Smooth muscle cell (in vitro differentiated cells): ENCODE data around the gene LRRC59. TPM values are rescaled to one million over a fixed set of nuclear protein-coding genes. Genes with fewer than 3 reads are reported as not detected.

Experiments used
- DNase-seq: peaks from one replicate; lab custom pipeline; 2025; ENCODE audit not compliant: unreplicated experiment; lab: John Stamatoyannopoulos, UW
- H2AFZ ChIP-seq: fragments of 200-600 bp; sonication (generic); 2 replicates; pipeline ENCODE4 v1.6.0; 2016; ENCODE audit warnings: antibody characterized with exemption, low read depth, mild to moderate bottlenecking
- H3F3A ChIP-seq: fragments of 200-600 bp; sonication (generic); 2 replicates; pipeline ENCODE4 v1.6.0; 2017; ENCODE audit warnings: antibody characterized with exemption, low read depth
- H3K27ac ChIP-seq: fragments of 200-600 bp; sonication (generic); 2 replicates; pipeline ENCODE4 v1.5.1; 2016; ENCODE audit warnings: low read depth, mild to moderate bottlenecking
- H3K27me3 ChIP-seq: fragments of 200-600 bp; sonication (generic); 2 replicates; pipeline ENCODE4 v1.6.1; 2016; ENCODE audit warnings: low read depth, mild to moderate bottlenecking
- H3K36me3 ChIP-seq: fragments of 200-600 bp; sonication (generic); 2 replicates; pipeline ENCODE4 v1.5.1; 2016; ENCODE audit warnings: low read depth
- H3K4me1 ChIP-seq: fragments of 200-600 bp; sonication (generic); 2 replicates; pipeline ENCODE4 v1.5.1; 2016; ENCODE audit warnings: low read depth
- H3K4me2 ChIP-seq: fragments of 200-600 bp; sonication (generic); 2 replicates; pipeline ENCODE4 v1.6.0; 2016; ENCODE audit warnings: mild to moderate bottlenecking
- H3K4me3 ChIP-seq: fragments of 200-600 bp; sonication (generic); 2 replicates; pipeline ENCODE4 v1.5.1; 2016; ENCODE audit warnings: mild to moderate bottlenecking
- H3K79me2 ChIP-seq: fragments of 200-600 bp; sonication (generic); 2 replicates; pipeline ENCODE4 v1.6.0; 2016; ENCODE audit warnings: low read depth, mild to moderate bottlenecking
- H3K9ac ChIP-seq: fragments of 200-600 bp; sonication (generic); 2 replicates; pipeline ENCODE4 v1.6.0; 2016; ENCODE audit warnings: low read depth
- H3K9me3 ChIP-seq: fragments of 200-600 bp; sonication (generic); replicated peaks from 2 replicates; pipeline ENCODE4 v1.5.1; 2016; ENCODE audit warnings: low read depth
- H4K20me1 ChIP-seq: fragments of 200-600 bp; sonication (generic); 2 replicates; pipeline ENCODE4 v1.6.0; 2016; ENCODE audit warnings: low read depth
- CTCF ChIP-seq: fragments of 200-600 bp; sonication (generic); IDR thresholded peaks from 2 replicates; pipeline ENCODE4 v1.5.1; 2017; ENCODE audit warnings: borderline replicate concordance, mild to moderate bottlenecking, antibody characterized with exemption; ENCODE audit not compliant: insufficient read depth, poor library complexity, severe bottlenecking
- WGBS: methylation state at CpG from one replicate; pipeline ENCODE4 v1.1.7; 2016; ENCODE audit warnings: low lambda C conversion rate; 5-methylcytosine and 5-hydroxymethylcytosine counted together
- polyA plus RNA-seq: library from polyadenylated mRNA; unstranded; fragments of >200 nt; fragmentation: Nextera tagmentation; extraction: Ambion mirVana; gene quantifications from 2 replicates; pipeline ENCODE4 v1.2.1, GENCODE V29; 2016
- total RNA-seq: library from RNA; depleted of rRNA; stranded (reverse); fragments of >200 nt; gene quantifications from 2 replicates; pipeline ENCODE4 v1.2.3, GENCODE V29; 2014

The LRRC59 gene
- total and polyA plus RNA-seq, 2 experiments from 2014 or later, result 160 to 161 TPM

GRCh38 chr17:50424996-50425681 is 27.8 kb upstream of the LRRC59 start:
- no peaks in the 10 kb centered on the region for H3K36me3 ChIP-seq
- H3K4me3 ChIP-seq, result peak overlapping the region; percentile 91
- 95% methylated on average over 8 of the region's 8 CpGs for WGBS
- H4K20me1 ChIP-seq, result peaks cover 5% of the 10 kb centered on the region
- H3K9me3 ChIP-seq, result no peaks in the 10 kb centered on the region
- H3K9ac ChIP-seq, result peak overlapping the region; percentile 50
- H3K79me2 ChIP-seq, result no peaks in the 10 kb centered on the region
- peaks cover 13% of the 10 kb centered on the region for H3K4me1 ChIP-seq
- peak overlapping the region; percentile 93 for H2AFZ ChIP-seq
- H3K27me3 ChIP-seq, result no peaks in the 10 kb centered on the region
- H3F3A ChIP-seq, result peaks cover 11% of the 10 kb centered on the region
- TF ChIP-seq CTCF, result no peak
- H3K27ac ChIP-seq, result no peak overlapping the region
- no peak for DNase-seq
- peak overlapping the region; percentile 96 for H3K4me2 ChIP-seq

GRCh38 chr17:50424246-50424995 is 27.1 kb upstream of the LRRC59 start:
- DNase-seq, result no peak
- H3K9me3 ChIP-seq, result no peaks in the 10 kb centered on the region
- H3K79me2 ChIP-seq, result no peaks in the 10 kb centered on the region
- 61% methylated on average over 9 of the region's 9 CpGs for WGBS
- no peak overlapping the region for H3K4me3 ChIP-seq
- H2AFZ ChIP-seq, result peak overlapping the region; percentile 33
- peaks cover 11% of the 10 kb centered on the region for H3F3A ChIP-seq
- peaks cover 13% of the 10 kb centered on the region for H3K4me1 ChIP-seq
- H3K36me3 ChIP-seq, result no peaks in the 10 kb centered on the region
- peak overlapping the region; percentile 47 for H3K27ac ChIP-seq
- H3K9ac ChIP-seq, result no peak overlapping the region
- no peaks in the 10 kb centered on the region for H4K20me1 ChIP-seq
- H3K4me2 ChIP-seq, result peak overlapping the region; percentile 46
- TF ChIP-seq CTCF, result no peak
- no peaks in the 10 kb centered on the region for H3K27me3 ChIP-seq

DNA sequence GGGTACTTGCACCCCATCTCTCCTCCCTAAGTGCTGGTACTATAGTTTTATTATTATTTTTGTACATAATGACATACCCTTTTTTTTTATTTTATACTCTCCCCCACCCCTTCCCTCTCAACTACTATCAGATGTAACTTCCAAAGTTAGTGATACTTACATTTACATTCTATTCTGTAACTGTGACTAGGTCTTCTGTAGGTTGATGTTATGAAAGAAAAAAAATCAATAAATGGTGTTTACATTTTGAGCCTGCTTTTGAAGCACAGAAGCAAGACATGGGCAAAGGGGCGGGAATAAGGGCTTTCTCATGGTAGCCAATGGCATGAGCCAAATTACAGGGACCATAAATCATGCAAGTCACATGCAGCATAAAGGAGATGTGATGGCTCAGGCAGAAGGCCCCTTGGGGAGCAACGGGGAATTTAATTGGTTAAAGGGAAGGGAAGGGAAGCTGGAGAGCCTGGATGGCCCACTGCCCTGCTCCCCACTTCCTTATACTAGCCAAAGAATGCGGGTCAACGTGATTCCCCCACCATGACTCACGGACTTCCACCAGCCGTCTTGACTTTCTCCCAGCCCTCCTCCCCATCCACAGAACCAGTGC is 26.3 kb upstream of the LRRC59 start:
- no peak overlapping the region for H2AFZ ChIP-seq

More for the DNA sequence above, 26.3 kb upstream of the LRRC59 start:
- peak overlapping the region; percentile 47 for H3K27ac ChIP-seq
- no peaks in the 10 kb centered on the region for H3K9me3 ChIP-seq
- no peaks in the 10 kb centered on the region for H3K27me3 ChIP-seq
- no peaks in the 10 kb centered on the region for H3K36me3 ChIP-seq
- WGBS, result 38% methylated on average over 6 of the region's 6 CpGs
- H3K9ac ChIP-seq, result no peak overlapping the region
- peak overlapping the region; percentile 46 for H3K4me2 ChIP-seq
- TF ChIP-seq CTCF, result no peak
- no peaks in the 10 kb centered on the region for H4K20me1 ChIP-seq
- H3K4me1 ChIP-seq, result peaks cover 13% of the 10 kb centered on the region
- H3F3A ChIP-seq, result peaks cover 11% of the 10 kb centered on the region
- H3K79me2 ChIP-seq, result no peaks in the 10 kb centered on the region
- H3K4me3 ChIP-seq, result no peak overlapping the region
- DNase-seq, result no peak
